ENCODE measurements around the gene MAK. TPM values are rescaled to one million over a fixed set of nuclear protein-coding genes. Genes with fewer than 3 reads are reported as not detected.
A peak's percentile ranks its signal among the peaks of the same experiment; 100 is the strongest.
"Not testable (repeated sequence)": the region's sequence is repeated elsewhere in the genome, so short reads cannot be mapped to it uniquely, and the experiment has no call there.

The MAK gene
- total RNA-seq, 1 donor from 2014 or later, result 0.09 TPM

DNA sequence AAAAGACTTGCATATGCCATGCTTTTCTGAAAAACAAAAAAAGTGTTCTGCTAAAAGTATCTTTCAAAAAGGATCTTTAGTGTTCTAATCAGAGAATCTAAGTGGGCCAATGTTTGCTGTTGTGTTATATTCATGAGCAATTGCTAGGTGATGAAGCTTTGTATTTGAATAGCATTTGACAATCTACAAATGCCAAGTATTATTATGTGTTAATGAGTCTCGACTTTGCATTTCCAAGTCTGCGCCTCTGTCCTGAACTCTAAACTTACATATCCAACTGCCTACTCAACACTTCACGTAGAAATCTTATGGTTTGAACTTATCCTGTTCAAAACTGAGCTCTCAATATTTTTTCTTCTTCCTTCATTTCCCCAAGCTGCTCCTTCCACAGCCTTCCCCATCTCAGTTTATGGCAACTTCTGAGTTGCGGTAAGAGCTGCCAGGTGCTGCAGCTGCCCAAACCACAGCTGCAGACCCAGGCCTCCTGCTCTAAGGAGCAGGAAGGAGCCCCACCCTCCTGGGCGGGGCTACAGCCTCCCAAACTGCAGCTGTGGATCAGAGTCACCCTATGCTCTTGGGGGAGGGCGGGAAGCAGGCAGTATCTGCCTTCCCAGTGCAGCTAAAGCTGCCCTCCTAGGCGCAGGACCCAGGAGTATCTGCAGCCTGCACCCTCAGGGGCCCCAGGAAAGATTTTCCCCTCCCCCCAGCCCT, 16.7 kb upstream of the MAK start:
- no peak for DNase-seq (ENCODE audit: low spot score)

DNA sequence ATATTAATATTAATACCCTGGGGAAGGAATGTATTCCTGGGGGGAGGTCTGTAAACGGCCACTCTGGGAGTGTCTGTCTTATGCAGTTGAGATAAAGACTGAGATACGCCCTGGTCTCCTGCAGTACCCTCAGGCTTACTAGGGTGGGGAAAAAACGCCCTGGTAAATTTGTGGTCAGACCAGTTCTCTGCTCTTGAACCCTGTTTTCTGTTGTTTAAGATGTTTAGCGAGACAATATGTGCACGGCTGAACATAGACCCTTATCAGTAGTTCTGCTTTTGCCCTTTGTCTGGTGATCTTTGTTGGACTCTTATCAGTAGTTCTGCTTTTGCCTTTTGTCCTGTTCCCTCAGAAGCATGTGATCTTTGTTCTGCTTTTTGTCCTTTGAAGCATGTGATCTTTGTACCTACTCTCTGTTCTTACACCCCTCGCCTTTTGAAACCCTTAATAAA, 15.5 kb upstream of the MAK start:
- not testable (repeated sequence) for DNase-seq (ENCODE audit: low spot score)

DNA sequence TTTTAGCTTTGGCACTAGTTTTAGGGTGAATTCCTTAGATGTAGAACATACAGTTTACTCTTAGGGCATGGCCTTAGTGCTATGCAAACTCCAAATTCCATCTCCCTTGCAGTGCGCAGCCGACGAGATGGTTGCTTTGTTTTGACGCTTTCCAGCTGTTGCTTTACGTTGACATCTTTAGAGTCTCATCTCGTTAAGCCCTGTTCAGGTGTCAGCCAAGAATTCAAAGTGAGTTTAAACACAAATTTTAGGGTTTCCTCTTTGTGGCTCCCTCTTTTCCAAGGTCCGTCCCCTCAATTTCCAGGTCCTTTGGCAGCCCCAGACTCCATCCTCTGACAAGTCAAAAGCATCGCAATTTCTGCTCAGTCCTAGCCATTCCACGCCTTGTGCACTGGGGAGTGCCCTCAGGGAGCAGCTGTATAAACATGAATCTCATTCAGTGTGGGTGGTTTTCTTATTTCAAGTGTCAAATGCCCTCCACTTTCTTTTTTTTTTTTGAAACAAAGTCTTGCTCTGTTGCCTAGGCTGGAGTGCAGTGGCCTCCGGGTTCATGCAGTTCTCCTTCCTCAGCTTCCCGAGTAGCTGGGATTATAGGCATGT, 14.1 kb upstream of the MAK start:
- DNase-seq (ENCODE audit: low spot score), result no peak

DNA sequence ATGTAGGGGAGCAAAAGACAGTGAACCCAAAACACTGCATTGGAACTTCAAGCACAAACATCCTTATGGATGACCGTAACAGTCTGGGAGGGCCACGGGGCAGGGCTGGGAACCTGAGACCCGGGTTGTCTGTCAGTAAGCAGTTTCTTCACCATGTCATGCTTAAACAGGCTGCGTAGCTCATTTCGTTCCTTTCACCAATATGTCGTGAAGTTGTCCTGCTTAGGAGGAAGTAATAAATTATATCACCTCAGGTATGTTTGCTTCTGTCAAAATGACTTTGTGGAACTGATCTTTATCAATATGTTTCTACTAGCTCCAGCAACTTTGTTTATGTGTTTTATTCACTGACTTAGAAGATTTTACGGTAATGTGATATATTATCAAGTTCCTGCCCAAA, 12.4 kb upstream of the MAK start:
- DNase-seq (ENCODE audit: low spot score), result no peak

DNA sequence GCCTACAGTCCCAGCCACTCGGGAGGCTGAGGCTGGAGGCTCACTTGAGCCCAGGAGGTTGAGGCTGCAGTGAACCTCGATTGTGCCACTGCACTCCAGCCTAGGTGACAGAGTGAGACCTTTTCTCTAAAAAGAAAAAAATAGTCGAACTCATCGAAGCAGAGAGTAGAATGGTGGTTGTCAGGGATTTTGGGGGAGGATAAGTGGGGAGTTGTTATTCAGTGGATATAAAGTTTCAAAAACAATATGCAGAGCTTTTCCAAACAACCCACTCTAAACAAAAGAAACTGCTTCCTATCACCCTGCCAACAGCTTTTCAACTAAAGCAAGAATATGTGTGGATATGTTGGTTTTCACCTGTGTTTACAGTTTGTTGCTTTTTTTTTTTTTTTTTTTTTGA, 11.6 kb upstream of the MAK start:
- no peak for DNase-seq (ENCODE audit: low spot score)

DNA sequence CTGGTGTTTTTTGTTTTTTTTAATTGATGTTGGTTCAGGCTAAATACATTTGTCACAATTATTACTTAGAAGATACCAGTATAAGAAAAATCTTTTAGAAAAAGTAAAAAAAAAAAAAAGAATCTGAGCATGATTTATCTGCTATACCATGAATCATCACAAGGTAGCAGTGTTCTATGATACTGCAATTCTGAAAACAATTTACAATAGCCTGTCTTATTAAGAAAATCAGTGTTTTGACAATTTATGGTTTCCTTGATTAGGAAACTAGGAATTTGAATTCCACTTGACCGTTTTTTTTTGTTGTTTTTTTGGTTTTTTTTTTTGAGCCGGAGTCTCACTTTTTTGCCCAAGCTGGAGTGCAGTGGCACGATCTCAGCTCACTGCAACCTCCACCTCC, 9.3 kb upstream of the MAK start:
- no peak for DNase-seq (ENCODE audit: low spot score)

DNA sequence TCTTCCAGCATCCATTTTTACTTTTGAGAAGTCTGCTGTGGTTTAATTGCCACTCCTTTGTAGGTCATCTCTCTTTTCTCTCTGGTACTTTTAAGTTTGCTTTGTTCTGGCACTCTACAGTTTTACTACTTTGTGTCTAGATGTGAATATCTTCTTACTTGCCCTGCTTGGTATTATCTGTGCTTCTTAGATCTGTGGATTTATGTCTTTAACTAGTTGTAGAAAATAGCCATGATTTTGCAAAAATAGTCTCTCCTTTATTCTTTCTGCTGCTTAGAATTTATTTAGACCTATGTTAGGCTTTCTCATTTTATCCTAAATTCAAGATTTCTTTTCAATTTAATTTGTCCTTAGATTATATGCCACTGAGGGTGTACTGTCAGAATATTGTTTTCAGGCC, 5.2 kb upstream of the MAK start:
- no peak for DNase-seq (ENCODE audit: low spot score)

DNA sequence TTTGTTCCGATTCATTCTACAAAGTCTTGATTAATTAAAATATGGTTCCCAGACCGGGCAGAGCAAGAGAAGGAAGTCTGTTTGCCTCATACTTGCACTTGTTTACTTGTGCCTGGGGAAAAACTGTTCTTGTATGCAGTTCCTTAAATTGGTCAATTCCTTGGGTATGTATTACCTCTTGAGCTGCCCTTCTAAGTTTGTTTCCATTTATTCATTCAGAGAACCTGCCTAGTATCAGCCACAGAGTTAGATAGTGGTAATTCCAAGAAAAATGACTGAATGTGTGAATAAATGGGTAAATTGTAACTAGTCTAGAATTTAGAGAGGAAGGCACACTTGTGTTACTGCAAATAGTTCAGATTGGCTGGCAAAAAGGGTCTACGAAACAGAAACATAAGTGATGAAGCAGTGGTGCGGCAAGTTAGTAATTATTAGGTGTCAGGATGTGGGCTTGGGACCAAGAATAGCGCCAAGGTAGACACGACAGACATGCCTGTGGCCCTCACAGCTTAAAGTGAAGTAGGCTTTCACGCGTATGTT, 525 bp upstream of the MAK start:
- DNase-seq (ENCODE audit: low spot score), result no peak

DNA sequence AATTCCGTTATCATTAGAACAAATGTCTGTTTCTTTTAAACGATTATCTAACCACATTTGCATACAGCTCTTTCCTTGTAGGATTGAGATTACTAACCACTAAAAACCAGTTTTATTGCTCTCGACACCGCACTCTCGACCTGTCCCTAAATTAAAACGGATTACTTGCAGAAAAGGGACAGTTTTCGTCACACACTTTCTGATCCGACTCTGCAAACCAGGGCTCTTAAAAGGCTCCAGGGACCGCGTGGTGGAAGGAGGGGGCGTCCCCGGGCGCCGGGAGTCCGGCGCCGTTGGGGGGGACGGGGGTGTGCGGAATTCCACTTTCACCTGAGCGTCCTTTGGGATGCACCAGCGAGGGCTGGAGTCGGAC, 731 bp downstream of the MAK start:
- DNase-seq (ENCODE audit: low spot score), result no peak

DNA sequence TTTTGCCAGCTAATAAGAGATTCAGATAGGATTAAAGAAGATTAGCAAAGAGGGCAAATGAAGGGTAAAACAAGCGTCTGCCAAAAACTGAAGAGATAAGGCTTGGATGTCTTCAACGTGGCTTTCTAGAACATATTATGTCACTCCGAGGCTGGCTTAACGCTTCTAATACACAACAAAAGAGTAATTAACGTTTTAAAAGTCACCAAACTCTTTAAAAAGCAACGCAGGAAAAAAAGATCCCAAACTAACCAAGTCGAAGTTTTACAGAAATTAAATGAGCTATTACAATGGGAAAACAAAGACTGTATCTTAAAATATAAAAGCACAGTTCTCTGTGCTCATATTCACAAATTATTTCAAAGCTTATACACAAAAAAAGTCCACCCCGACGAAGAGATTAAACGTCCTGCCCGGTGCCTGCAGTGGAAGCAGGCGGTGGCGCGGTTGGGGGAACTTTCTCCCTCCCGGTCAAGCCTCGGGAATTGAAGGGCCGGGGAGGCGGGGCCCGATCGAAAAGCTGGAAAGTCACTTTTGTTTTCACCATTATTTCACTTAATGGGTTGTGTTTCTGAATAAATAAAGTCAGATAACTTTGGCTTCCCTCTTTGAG, 1.2 kb downstream of the MAK start:
- no peak for DNase-seq (ENCODE audit: low spot score)

DNA sequence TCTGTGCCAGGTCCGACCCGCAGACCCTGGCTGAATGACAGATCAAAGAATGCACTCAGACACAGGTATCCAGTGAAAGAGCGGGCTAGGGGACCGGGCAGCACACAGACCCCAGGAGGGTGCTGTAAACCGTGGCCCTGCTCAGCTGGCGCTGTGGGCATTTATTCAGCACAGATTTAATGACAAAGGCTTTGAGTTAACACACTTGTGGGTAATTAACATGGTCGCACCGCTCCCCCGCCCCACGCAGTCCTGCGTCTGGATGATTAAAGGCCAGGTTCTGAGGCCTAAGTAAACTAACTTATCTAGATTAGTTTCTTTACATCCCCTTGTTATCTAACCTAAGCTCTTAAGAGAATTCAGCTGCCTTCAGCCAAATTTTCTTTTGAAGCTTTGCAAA, 3.5 kb downstream of the MAK start:
- DNase-seq (ENCODE audit: low spot score), result no peak

DNA sequence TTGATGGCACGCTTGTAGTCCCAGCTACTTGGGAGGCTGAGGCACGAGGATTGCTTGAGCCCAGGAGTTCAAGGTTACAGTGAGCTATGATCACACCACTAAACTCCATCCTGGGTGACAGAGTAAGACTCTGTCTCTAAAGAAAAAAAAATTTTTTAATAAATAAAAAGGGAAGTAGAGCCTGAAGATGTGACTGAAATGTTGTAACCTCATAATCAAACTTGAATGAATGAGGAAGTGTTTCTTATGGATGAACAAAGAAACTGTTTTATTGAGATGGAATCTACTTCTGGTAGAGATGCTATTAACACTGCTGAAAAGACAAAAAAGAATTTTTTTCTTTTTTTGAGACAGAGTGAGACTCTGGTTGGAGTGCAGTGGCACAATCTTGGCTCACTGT, 6.7 kb downstream of the MAK start:
- DNase-seq (ENCODE audit: low spot score), result no peak

DNA sequence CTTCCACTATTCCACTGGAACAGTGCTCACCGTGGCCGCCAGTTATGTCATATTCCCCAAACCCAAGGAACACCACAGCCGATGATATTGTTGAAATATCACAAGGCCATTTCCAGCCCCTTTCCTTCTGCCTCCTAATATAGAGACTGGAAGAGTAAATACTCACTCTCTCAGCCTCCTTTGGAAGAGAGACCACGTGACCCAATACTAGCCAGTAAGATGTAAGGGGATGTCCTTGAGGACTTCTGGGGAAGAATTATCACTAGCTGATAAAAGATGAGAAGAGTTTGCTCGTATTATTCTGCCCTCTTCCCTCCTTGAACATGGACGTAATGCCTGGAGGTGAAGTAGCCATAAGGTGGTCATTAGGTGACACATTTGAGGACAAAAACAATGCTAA, 13.5 kb downstream of the MAK start:
- DNase-seq (ENCODE audit: low spot score), result no peak

DNA sequence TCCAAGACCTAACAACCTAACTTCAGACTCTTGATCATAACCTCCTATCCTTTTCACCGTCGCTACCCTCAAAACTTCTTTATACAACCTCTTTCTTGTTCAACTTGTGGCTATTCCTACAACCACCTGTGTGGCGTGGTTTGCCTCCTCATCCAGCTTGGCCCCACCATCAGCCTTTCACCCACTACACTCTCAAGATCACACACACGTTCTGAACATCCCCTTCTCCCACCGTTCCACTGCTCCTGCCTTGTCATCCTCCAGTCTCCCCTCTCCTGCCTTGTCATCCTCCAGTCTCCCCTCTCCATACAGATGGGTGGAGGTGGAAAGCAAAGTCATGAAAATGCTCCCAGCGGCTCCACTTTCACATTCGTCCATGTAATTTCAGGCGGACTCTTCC, 14.0 kb downstream of the MAK start:
- no peak for DNase-seq (ENCODE audit: low spot score)

DNA sequence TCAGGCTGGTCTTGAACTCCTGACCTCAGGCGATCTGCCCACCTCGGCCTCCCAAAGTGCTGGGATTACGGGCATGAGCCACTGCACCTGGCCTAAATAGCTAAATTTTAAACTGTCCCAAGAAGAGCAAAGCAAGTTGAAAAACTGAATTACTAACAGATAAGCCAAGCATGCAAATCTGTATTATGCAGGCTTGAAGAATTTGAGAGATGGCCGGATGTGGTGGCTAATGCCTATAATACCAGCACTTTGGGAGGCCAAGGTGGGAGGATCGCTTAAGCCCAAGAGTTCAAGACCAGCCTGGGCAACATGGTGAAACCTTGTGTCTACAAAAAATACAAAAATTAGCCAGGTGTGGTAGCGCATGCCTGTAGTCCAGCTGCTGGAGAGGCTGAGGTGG, 24.2 kb downstream of the MAK start:
- DNase-seq (ENCODE audit: low spot score), result not testable (repeated sequence)

DNA sequence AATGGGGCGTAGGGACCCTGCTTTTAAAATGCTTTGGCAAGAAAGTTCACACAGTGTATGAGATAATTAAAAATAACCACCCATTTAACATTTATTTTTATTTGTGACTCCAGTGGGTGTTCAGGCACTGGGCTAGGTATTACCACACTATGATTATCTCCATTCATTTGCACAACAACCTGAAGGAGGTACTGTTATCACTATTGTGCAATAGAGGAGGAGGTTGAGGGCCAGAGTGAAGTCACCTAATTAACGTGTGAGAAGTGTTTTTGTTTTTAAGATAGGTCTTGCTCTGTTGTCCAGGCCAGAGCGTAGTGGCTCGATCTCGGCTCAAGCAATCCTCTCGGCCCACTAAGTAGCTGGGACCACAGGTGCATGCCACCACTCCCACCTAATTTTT, 29.2 kb downstream of the MAK start:
- DNase-seq (ENCODE audit: low spot score), result no peak

DNA sequence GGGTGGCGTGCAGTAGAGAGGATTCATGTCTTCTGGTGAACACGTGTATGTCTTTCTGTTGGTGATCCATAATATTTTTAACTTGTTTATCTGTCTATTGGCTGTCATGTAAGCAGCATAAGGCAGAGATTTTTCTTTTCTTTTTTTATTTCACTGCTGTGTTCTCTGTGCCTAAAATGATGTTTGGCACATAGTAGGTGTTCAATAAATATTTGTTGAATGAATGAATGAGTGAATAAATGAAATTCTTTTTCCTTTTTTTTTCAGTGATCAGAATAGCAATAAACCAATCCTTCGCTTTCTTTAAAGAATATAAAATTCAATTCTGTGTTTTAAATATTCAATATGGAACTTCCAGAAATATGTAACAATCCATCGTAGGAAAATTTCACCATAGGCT, 30.0 kb downstream of the MAK start:
- DNase-seq (ENCODE audit: low spot score), result no peak

DNA sequence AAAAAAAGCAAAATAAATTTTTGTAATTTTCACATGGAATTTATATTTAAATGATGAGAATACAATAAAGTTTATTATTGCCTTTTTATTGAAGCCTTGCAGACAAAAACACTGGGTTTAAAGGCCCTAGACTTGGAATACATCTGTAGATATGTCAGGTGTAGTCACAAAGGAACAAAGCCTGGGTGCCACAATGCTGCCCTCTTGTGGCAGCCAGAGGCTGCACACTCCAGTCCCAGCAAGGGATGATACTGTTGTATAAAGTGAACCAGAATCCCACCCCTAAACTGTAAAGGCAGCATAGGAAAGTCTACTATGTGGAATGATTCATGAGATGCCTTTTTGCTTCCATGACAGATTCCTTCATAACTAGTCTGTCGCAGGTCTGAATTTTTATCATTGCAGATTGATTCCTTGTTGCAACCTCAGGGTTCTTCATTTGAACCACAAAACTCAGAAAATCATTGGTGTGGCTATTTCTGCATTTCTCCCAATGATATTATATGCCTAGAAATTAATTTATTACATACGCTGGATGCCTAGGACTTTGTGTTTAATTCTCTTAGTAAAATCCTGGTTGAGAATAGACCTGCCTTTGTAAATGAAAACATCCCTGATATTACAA, 37.0 kb downstream of the MAK start:
- peak; percentile 55 for DNase-seq (ENCODE audit: low spot score)

DNA sequence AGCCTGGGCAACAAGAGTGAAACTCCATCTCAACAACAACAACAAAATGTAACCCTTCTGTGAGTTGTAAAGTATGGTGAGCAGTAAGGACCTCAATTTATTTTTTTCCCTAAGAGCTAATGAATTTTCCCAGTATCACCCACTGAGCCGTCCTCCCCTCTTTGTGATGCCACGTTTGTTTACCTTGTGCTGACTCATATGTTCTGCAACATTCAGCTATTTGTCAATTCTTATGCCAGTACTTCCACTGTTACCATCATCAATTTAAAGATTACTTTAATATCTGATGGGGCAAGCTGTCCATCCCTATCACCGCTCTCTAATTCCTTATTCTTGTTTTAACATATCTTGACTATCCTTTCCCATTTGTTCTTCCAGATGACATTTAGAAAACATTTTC, 37.5 kb downstream of the MAK start:
- no peak for DNase-seq (ENCODE audit: low spot score)

DNA sequence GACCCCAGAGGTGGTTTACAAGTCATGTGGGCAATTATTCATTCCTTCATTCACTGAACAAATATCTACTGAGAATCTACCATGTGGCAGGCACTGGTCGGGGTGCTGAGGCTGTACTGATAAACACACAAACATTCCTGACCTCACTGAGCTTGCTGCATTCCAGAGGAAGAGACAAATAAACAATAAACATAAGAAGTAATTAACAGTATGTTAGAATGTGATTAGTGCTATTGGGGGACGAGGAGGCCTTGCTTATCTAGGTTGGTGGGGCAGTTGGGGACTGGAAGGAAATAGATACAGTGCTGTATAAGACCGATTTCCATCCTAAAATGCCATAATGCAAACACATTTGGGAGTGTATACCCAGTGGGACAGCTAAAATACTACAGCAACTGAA, 44.1 kb downstream of the MAK start:
- DNase-seq (ENCODE audit: low spot score), result no peak

DNA sequence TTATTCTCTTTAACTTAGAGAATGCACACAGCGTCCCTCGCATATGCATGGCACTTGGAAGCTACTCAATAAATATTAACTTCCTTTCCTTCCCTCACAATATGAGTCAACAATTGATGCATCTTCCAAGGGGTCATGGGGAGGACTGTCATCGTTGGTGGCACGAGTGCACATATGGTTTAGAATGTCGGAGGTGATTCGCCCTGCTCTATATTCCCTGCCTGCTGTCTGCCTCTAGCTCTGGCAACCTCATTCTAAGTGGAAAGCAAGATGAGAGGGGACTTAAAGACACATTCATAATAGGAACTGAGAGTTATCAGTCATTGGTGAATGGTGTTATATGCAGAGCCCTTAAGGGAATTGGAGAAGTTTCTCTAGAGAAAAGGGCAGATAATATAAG, 44.6 kb downstream of the MAK start:
- DNase-seq (ENCODE audit: low spot score), result no peak

DNA sequence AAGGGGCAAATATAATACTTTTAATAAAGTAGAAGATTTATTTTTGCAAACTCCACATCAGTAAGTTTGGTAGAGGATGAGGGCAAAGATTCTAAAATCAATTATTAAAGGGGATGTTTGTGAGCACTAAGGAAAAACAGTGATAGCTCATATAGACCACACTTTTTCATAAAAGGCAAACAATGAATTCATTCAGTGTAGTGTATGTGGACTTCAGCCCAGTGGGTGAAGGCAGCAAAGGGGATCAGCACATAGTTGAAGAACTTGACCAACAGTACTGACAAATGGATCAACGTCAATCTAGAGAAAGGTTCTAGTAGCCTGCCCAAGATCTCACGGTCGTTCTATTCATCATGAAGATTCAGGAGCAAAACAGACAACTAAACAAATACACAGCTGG, 45.3 kb downstream of the MAK start:
- no peak for DNase-seq (ENCODE audit: low spot score)

DNA sequence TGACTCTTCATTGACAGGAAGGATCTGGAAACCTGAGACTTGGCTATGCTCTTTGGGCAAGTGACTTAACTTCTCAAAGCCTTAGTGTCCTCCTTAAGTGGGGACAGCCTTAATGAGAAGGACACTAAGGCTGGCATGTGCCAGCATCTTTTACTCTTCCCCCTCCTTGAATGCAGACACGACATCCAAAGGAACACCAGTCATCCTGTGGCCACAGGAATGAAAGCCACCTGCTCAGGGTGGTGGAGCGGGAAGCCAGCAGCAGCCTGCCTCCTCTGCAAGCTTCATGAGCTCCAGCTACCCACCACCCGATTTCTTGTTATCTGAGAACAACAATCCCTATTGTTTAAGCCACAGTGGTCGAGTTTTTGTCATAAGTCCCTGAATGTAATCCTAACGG, 46.2 kb downstream of the MAK start:
- DNase-seq (ENCODE audit: low spot score), result no peak

Measured in mucosa of gallbladder (tissue), 1 donor.